ENCODE data around the gene MAGEC3.

- no peak for TF ChIP-seq CTCF (IDR thresholded peaks at IDR 0.05)
- TF ChIP-seq POLR2A (IDR thresholded peaks at IDR 0.05): no peak
These were observed 66.1 kb downstream of the MAGEC3 start for GRCh38 chrX:141904262-141904661.
